Ishikawa (cell line): ENCODE measurements around the gene E2F1.

Source experiments
- CEBPB ChIP-seq: IDR thresholded peaks from 2 replicates; pipeline ENCODE4 v1.6.1; 2012
- CREB1 ChIP-seq: IDR thresholded peaks from 2 replicates; pipeline ENCODE4 v1.6.1; 2012; ENCODE audit warnings: low read depth
- EGR1 ChIP-seq: IDR thresholded peaks from 2 replicates; pipeline ENCODE4 v1.6.1; 2012
- EP300 ChIP-seq: IDR thresholded peaks from 2 replicates; pipeline ENCODE4 v1.6.1; 2012; ENCODE audit warnings: borderline replicate concordance
- FOXM1 ChIP-seq: IDR thresholded peaks from 2 replicates; pipeline ENCODE4 v1.6.1; 2012; ENCODE audit warnings: low read depth, borderline replicate concordance
- NFIC ChIP-seq: IDR thresholded peaks from 2 replicates; pipeline ENCODE4 v1.6.1; 2012
- RAD21 ChIP-seq: IDR thresholded peaks from 2 replicates; pipeline ENCODE4 v1.6.1; 2012; ENCODE audit warnings: low read depth
- REST ChIP-seq: IDR thresholded peaks from 2 replicates; pipeline ENCODE4 v1.6.1; 2012; ENCODE audit warnings: low read depth, mild to moderate bottlenecking
- TAF1 ChIP-seq: IDR thresholded peaks from 2 replicates; pipeline ENCODE4 v1.6.1; 2012; ENCODE audit warnings: low read depth, mild to moderate bottlenecking
- TCF12 ChIP-seq: IDR thresholded peaks from 2 replicates; pipeline ENCODE4 v1.6.1; 2012; ENCODE audit warnings: low read depth
- TEAD4 ChIP-seq: IDR thresholded peaks from 2 replicates; pipeline ENCODE4 v1.6.1; 2012
- YY1 ChIP-seq: IDR thresholded peaks from 2 replicates; pipeline ENCODE4 v1.6.1; 2012; ENCODE audit warnings: low read depth
- ZBTB7A ChIP-seq: IDR thresholded peaks from 2 replicates; pipeline ENCODE4 v1.6.1; 2012; ENCODE audit warnings: low read depth
- TF ChIP-seq, protein P1 (sequence below): IDR thresholded peaks from 2 replicates; pipeline ENCODE4 v1.6.1; 2012
- TF ChIP-seq, protein P2 (sequence below): IDR thresholded peaks from 2 replicates; pipeline ENCODE4 v1.6.1; 2012

Gene E2F1

GRCh38 chr20:33687993-33688937 is 2.1 kb upstream of the E2F1 start:
- TF ChIP-seq ZBTB7A, result no peak
- TF ChIP-seq TCF12, result no peak

GRCh38 chr20:33687370-33687915 is 1.3 kb upstream of the E2F1 start:
- TF ChIP-seq NFIC (no peak), YY1 (no peak), TEAD4 (no peak), EP300 (no peak), TCF12 (no peak), ZBTB7A (no peak), REST (no peak)
- TF ChIP-seq, protein P1, sequence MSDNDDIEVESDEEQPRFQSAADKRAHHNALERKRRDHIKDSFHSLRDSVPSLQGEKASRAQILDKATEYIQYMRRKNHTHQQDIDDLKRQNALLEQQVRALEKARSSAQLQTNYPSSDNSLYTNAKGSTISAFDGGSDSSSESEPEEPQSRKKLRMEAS, result no peak
- TF ChIP-seq, protein P2, sequence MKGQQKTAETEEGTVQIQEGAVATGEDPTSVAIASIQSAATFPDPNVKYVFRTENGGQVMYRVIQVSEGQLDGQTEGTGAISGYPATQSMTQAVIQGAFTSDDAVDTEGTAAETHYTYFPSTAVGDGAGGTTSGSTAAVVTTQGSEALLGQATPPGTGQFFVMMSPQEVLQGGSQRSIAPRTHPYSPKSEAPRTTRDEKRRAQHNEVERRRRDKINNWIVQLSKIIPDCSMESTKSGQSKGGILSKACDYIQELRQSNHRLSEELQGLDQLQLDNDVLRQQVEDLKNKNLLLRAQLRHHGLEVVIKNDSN, result no peak

DNA sequence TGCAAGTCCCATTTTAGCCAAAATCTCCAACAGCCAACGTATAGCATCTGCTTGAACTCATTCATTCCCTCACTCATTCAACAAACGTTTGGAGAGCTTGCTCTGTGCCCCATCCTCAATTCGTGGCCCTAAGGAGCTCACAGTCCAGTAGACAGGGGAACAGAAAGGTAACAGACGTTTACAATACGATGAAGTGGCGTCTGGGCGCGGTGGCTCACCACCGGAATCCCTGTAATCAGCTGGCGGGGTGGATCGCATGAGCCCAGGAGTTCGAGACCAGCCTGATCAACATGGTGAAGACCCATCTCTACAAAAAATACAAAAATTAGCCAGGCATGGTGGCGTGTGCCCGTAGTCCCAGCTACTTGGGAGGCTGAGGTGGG is 790 bp upstream of the E2F1 start:
- TF ChIP-seq FOXM1, result no peak
- no peak for TF ChIP-seq CEBPB

GRCh38 chr20:33685328-33686099 is 671 bp downstream of the E2F1 start:
- TF ChIP-seq TAF1, result no peak
- no peak for TF ChIP-seq REST
- TF ChIP-seq RAD21, result no peak
- TF ChIP-seq EGR1, result no peak
- TF ChIP-seq CEBPB, result no peak
- TF ChIP-seq ZBTB7A, result peak; percentile 35
- TF ChIP-seq, protein P1, result peak; percentile 64
- TF ChIP-seq CREB1, result no peak
- no peak for TF ChIP-seq FOXM1
- TF ChIP-seq TEAD4, result no peak
- no peak for TF ChIP-seq EP300
- no peak for TF ChIP-seq YY1

DNA sequence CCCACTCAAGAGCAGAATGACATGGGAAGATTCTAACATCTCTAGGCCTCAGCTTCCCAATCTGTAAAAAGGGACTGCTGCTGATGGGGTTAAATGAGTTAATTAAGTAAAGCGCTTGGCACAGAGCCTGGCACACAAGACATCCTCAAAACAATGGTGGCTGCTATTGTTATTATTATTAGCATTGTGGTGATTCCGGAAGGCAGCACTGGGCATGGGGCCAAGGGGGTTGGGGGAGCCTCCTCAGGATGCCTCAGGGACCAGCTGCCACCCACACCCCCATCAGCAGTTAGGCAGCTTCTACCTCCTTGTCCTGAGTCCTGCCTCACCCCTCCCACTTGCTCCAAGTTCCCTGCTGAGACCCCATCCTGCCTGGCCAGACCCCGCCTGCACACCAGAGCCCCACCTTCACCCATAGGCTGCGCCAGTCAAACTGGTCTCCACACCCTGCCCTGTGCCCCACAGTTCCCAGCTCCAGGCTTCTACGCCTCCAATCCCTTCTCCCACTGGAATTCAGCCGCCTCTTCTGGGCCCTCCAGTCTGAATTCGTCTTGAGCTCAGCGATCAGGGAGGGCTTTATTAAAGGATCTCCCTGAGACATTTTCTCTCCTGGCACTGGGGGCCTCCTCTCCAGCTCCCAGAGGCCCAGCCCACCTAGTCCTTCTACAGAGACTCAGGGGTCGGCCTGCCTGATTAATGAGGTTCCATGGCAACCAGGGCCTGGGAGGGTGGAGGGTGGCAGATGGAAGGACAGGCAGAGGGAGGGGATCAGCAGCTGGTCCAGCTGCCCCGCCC is 1.5 kb downstream of the E2F1 start:
- TF ChIP-seq TCF12, result peak; percentile 61; the same call in 1 of the 2 replicates
- no peak for TF ChIP-seq REST
- TF ChIP-seq EP300, result peak; percentile 72
- peak; percentile 36 for TF ChIP-seq TEAD4
- peak; percentile 94 for TF ChIP-seq NFIC
- no peak; the same call in 1 of the 2 replicates for TF ChIP-seq RAD21
- TF ChIP-seq FOXM1, result no peak
- TF ChIP-seq CREB1, result no peak
- no peak for TF ChIP-seq CEBPB
- TF ChIP-seq ZBTB7A, result no peak; the same call in 1 of the 2 replicates
- TF ChIP-seq, protein P2, result no peak
- TF ChIP-seq TAF1, result no peak
- no peak for TF ChIP-seq EGR1
- TF ChIP-seq, protein P1, result 0 out of 2 replicates have a peak, but pooled peaks have one; percentile 39
- peak; percentile 19; the same call in 1 of the 2 replicates for TF ChIP-seq YY1
